Stimulated activated CD4-positive, alpha-beta T cell treated with anti-CD3 and anti-CD28 coated beads, TNF-alpha, amount 100 ng/mL, for 48 hours (primary cell): ENCODE results near the gene HTR2A.
"Not testable (repeated sequence)": the region's sequence is repeated elsewhere in the genome, so short reads cannot be mapped to it uniquely, and the experiment has no call there.

ENCODE experiments used
- DNase-seq, 3 donors: peaks; one replicate each; pipeline ENCODE4 v3.0.0-alpha.2; 2020; ENCODE audit warnings: low read depth in 3 of 3

Gene HTR2A

DNA sequence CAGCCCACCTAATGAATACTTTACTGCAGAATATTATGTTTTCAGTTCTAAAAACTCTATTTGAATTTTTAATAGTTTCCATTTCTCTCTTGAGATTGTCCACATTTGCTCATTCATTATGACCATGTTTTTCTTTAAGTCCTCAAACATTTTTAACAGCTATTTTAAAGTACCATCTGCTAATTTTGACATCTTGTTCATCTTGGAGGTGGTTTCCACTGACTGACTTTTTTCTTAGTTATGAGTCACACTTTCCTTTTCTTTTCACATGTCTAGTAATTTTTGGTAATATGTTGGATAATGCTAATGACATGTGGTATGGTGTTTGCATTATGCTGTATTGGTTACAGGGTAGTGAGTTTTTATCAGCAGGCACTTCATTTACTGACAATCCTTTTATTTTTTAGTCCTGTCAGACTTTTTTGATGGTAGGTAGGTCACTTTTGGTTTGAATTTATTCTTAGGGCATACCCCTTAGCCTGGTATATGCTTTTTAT, 84.5 kb downstream of the HTR2A start:
- DNase-seq, result no peak

- no peak for DNase-seq
Measured at GRCh38 chr13:46810440-46810839, 86.4 kb downstream of the HTR2A start.

DNA sequence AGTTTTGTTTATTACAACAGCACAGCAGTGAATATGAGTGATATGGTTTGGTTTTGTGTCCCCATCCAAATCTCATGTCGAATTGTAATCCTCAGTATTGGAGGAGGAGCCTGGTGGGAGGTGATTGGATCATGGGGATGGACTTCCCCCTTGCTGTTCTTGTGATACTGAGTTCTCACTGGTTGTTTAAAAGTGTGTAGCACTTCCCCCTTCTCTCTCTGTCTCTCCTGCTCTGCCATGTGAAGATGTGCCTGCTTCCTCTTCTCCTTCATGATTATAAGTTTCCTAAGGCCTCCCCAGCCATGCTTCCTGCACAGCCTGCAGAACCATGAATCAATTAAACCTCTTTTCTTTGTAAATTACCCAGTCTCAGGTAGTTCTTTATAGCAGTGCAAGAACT, 91.9 kb downstream of the HTR2A start:
- not testable (repeated sequence) for DNase-seq

DNA sequence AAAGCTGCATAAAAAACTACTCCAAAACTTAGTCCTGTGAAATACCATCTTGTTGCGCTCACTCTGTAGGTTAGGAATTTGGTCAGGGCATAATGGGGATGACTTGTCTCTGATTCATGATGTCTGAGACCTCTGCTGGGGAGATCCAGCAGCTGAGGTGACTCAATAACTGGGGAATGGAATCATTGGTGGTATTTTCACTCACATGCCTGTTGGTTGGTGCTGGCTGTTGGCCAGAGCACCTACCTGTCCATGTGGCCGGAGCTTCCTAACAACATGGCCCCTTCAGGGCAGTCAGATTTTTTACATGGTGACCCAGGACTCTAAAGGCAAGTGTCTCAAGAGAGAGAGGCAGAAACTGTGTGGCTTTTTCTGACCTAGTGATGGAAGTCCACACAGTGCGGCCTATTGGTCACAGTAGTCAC, 92.5 kb downstream of the HTR2A start:
- DNase-seq, result no peak

GRCh38 chr13:46803586-46803985, 93.3 kb downstream of the HTR2A start:
- DNase-seq, result no peak

DNA sequence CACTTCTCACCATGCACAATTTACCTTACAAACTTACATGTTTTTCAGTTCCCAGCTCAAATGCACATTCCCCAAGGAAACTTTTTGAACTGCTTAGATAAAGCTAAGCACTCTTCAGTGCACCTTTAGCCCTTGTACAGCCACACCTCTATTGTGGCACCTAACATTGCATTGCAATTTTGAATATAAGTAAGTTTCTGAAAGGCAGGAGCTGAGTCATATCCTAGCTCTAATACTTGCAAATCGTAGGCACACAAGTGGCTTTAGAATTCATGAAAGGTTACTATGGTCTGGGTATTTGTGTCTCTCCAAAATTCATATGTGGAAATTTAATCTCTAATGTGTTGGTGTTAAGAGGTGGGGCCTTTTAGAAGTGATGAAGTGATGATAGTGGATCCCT, 95.0 kb downstream of the HTR2A start:
- DNase-seq, result no peak

GRCh38 chr13:46799139-46799538, 97.7 kb downstream of the HTR2A start:
- no peak for DNase-seq

GRCh38 chr13:46797501-46798237, 99.2 kb downstream of the HTR2A start:
- DNase-seq, result no peak

DNA sequence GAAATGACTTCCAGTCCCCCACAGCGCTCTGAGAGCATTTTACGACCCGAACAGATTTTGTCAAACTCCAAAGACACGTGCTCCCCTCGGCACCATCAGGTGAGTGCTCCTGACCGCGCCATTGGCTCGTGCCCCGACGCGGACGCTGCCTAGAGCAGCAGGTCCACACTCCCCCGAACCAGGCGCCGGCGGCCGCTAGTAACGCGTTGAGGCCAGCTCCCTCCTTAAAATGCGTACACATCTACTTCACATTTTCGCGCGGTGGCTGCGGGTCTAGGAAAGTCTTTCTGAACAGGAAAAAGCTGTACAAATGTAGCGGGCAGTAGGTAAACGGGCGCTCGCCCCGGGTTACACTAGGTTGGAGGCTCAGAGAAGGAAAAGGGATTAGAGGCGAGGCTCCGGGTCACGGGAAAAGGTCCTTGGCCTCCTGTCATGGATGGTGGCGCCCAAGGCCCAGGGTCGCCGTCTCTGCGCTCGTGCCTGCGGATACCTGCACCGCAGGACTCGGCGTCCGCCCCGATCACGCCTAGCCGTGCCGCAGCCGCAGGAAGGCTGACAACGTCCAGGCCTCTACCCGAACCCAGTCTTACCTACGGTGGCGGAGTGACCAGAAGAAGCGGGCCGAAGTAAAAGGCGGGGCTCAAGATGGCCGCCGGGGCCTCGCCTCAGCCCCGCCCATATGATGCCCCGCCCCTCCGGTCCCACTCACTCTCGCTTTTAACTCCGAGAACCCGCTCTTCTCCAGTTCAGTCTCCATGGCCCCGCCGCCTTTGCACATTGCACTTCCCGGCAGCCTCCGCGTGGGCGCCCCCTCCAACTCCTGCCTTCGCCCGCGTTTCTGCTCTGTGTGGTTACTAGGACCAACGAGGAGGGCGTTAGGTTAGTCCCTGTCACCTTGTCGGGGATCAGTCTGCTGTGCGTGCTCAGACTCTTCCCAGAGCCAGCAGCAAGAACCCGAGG, 100.1 kb downstream of the HTR2A start, which contains the start of gene ESD:
TSS of gene ESD (minus strand) at position 647 of the 960 bp plus-strand sequence. CDS start 5,748 bp downstream, outside the sequence.
- peak; percentile 86 to 96 (median 87) for DNase-seq

- no peak for DNase-seq
Measured at GRCh38 chr13:46796129-46796514, 100.7 kb downstream of the HTR2A start.

DNA sequence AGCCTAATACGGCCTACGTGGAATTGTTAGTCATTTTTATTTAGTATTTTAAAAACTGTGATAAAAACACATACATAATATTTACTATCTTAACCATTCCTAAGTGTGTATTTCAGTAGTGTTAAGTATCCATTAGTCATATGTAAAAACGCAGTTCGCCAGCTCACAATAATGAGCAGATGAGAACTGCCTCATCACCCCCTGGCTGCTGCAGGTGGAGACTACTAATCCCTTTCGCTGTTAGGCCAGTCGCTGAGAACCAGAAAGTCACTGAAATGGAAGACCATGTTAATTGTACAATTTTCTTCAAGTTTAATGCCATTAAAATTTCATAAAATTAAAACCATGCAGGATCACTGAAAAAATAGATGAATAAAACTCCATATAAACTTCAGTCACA, 101.5 kb downstream of the HTR2A start:
- no peak for DNase-seq

GRCh38 chr13:46783504-46783903, 113.3 kb downstream of the HTR2A start:
- DNase-seq, result no peak

- DNase-seq, result no peak
Measured at GRCh38 chr13:46782691-46783090, 114.2 kb downstream of the HTR2A start.

GRCh38 chr13:46782066-46782465, 114.8 kb downstream of the HTR2A start:
- DNase-seq, result no peak
